ENCODE measurements around the gene MYBPH. TPM values are rescaled to one million over a fixed set of nuclear protein-coding genes. Genes with fewer than 3 reads are reported as not detected.

MYBPH gene
- total RNA-seq, 2 donors from 2014 or later = not detected

- Histone ChIP-seq H3K9me3 (no peaks in the 10 kb centered on the region), H3K4me1 (ENCODE audit: control insufficient read depth in 1 of 2, low read depth in 2 of 2) (no peaks in the 10 kb centered on the region), H3K27ac (no peak overlapping the region), H3K27me3 (replicated peaks; ENCODE audit: insufficient read depth) (no peaks in the 10 kb centered on the region), H3K4me3 (no peak overlapping the region), H3K36me3 (no peaks in the 10 kb centered on the region)
- TF ChIP-seq CTCF (IDR thresholded peaks at IDR 0.05) = no peak
- ATAC-seq (ENCODE audit: insufficient number of reproducible peaks, low FRiP score, low read depth) = no peak
- DNase-seq (ENCODE audit: low spot score) = no peak
These were observed 38.3 kb downstream of the MYBPH start for GRCh38 chr1:203137324-203137723.

GRCh38 chr1:203136409-203137042 lies 39.1 kb downstream of the MYBPH start:
- H3K27ac ChIP-seq = no peak overlapping the region
- H3K9me3 ChIP-seq = no peaks in the 10 kb centered on the region
- no peaks in the 10 kb centered on the region for H3K27me3 ChIP-seq (replicated peaks; ENCODE audit: insufficient read depth)
- DNase-seq (ENCODE audit: low spot score) (no peak), ATAC-seq (ENCODE audit: insufficient number of reproducible peaks, low FRiP score, low read depth) (no peak)
- H3K4me3 ChIP-seq = no peak overlapping the region
- no peaks in the 10 kb centered on the region for H3K4me1 ChIP-seq (ENCODE audit: control insufficient read depth in 1 of 2, low read depth in 2 of 2)
- H3K36me3 ChIP-seq = no peaks in the 10 kb centered on the region
- no peak for TF ChIP-seq CTCF (IDR thresholded peaks at IDR 0.05)

GRCh38 chr1:203135636-203136305 lies 39.9 kb downstream of the MYBPH start:
- Histone ChIP-seq H3K27me3 (replicated peaks; ENCODE audit: insufficient read depth) (no peaks in the 10 kb centered on the region), H3K4me3 (no peak overlapping the region), H3K27ac (no peak overlapping the region), H3K36me3 (no peaks in the 10 kb centered on the region), H3K4me1 (ENCODE audit: control insufficient read depth in 1 of 2, low read depth in 2 of 2) (no peaks in the 10 kb centered on the region), H3K9me3 (no peaks in the 10 kb centered on the region)
- no peak for ATAC-seq (ENCODE audit: insufficient number of reproducible peaks, low FRiP score, low read depth)
- TF ChIP-seq CTCF (IDR thresholded peaks at IDR 0.05) = no peak
- no peak for DNase-seq (ENCODE audit: low spot score)

- no peaks in the 10 kb centered on the region for H3K27me3 ChIP-seq (replicated peaks; ENCODE audit: insufficient read depth)
- H3K4me1 ChIP-seq (ENCODE audit: control insufficient read depth in 1 of 2, low read depth in 2 of 2) = peaks cover 0 to 3% of the 10 kb centered on the region in 2 donors
- ATAC-seq (ENCODE audit: insufficient number of reproducible peaks, low FRiP score, low read depth) (no peak), DNase-seq (ENCODE audit: low spot score) (no peak)
- H3K4me3 ChIP-seq = no peak overlapping the region
- TF ChIP-seq CTCF (IDR thresholded peaks at IDR 0.05) = no peak
- no peaks in the 10 kb centered on the region for H3K9me3 ChIP-seq
- no peak overlapping the region for H3K27ac ChIP-seq
- H3K36me3 ChIP-seq = no peaks in the 10 kb centered on the region
These were observed 41.5 kb downstream of the MYBPH start for GRCh38 chr1:203133970-203134725.

- no peak for DNase-seq (ENCODE audit: low spot score)
- no peaks in the 10 kb centered on the region for H3K9me3 ChIP-seq
- peaks cover 14 to 19% of the 10 kb centered on the region in 2 donors for H3K4me1 ChIP-seq (ENCODE audit: control insufficient read depth in 1 of 2, low read depth in 2 of 2)
- no peaks in the 10 kb centered on the region for H3K27me3 ChIP-seq (replicated peaks; ENCODE audit: insufficient read depth)
- no peaks in the 10 kb centered on the region for H3K36me3 ChIP-seq
- no peak overlapping the region for H3K4me3 ChIP-seq
- TF ChIP-seq CTCF (IDR thresholded peaks at IDR 0.05) = no peak
- no peak for ATAC-seq (ENCODE audit: insufficient number of reproducible peaks, low FRiP score, low read depth)
- H3K27ac ChIP-seq = no peak overlapping the region
These were observed 44.0 kb downstream of the MYBPH start for GRCh38 chr1:203131548-203132200.

Measured in thoracic aorta (tissue), 2 donors.